Measurements from ENCODE around the gene LITAFD.
"Not testable (repeated sequence)": the region's sequence is repeated elsewhere in the genome, so short reads cannot be mapped to it uniquely, and the experiment has no call there.

Gene LITAFD

DNA sequence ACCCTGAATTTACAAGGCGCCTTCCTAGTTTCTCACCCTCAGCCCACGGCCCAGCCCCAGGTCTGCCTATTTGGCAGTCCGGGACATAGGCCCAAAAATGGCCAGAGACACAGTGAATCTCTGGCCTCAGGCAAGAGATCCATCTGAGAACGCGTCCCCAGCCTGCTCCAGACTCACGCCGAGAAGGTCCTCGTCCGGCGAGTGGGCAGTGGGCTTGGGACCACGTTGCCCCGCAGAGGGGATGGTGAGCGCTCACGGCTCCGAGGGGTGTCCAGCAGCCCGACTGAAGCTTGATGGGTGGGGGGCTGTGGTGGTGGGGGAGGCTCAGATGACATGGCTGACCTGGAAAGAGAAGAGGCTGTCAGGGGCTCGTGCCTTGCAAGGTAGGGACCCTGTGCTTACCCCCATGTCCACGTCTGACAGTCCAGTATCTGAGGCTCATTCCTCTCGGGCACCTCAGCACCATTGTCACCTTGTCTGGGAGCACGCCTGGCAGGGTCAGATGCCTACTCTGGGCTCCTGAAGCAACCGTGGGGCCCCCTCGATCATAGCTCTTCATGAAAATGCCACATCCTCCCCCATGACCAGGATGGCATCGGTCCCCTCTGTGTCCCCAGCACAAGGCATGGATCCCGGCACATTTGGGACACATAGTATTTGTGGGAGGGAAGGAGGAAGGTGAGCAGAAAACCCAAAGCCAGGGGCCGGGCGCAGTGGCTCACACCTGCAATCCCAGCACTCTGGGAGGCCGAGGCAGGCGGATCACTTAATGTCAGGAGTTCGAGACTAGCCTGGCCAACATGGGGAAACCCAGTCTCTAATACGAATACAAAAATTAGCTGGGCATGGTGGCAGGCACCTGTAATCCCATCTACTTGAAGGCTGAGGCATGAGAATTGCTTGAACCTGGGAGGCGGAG lies 22.9 kb upstream of the LITAFD start:
- DNase-seq = no peak

DNA sequence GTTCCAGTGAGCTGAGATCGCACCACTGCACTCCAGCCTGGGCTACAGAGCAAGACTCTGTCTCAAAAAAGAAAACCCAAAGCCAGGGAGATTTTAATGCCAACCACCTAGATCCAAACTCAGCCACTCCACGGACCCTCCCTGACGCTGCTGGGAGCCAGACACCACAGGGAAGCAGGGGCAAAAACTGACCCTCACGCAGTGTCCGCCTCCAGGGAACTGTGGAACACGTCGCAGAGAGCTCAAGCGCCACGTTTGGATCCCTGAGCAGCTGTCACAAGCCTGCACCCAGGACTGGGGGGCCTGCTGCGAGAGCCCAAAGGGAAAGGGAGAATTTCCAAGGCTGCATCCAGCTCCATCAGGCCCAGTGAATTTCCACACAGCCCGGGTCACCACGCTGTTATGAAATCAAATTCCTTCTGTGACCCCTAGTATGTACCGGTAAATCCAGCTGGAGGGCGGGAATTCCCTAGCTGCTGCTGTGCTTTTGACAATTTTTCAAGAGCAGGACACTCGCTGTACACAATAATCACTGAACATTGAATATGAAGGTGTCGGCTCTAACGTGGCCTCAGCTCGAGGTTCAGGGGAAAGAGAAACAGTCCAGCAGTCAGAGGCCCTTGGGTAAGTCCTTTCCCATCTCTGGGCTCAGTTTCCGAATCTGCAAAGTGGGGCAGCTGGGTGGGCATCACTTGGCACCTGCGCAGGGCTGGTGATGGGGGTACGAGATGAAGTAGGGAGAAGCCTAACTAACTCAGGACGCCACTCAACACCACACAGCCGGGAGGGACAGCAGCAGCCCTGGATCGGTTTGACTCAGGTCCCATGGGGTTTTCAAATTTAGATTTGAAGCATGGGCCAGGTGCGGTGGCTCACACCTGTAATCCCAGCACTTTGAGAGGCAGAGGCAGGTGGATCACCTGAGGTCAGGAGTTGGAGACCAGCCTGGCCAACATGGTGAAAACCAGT lies 22.0 kb upstream of the LITAFD start:
- DNase-seq = no peak

GRCh38 chr16:8861563-8862308 lies 20.4 kb upstream of the LITAFD start:
- no peak for DNase-seq

DNA sequence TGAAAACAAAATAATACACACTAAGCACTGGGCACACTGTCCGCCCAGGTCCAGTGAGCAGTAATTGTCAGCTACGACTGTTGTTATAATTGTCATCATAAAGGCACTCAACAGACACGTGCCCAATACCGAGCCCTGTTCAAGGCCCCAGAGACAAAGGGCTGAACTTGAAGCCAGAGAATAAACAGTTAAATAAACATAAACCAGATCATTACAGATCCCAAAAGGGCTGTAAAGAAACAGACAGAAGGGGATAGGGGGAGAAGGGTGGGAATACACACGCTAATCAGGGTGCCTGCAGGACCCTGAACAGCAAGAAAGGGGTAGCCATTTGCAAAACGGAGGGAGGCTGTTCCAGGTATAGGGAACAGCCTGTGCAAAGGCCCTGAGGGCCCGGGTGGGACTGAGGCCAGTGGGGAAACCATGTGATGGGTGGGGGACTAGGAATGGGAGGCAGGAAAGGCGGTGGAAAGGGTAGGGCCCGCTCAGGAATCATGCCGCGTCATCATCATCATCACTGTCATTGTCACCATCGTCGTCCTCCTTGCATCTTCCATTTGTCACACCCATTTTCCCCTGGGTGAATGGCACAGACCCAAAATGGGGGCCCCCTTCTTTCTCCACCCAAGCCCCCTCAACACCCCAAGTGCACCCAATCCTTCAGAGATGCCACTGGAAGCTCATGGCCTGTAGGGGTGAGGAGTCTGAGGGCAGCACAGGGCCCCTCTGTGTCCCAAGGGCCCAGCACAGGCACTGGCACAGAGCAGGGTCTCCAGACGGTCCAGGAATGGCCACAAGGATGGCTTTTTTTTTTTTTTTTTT lies 19.6 kb upstream of the LITAFD start:
- no peak for DNase-seq

GRCh38 chr16:8863594-8864424 lies 18.3 kb upstream of the LITAFD start:
- DNase-seq = no peak

DNA sequence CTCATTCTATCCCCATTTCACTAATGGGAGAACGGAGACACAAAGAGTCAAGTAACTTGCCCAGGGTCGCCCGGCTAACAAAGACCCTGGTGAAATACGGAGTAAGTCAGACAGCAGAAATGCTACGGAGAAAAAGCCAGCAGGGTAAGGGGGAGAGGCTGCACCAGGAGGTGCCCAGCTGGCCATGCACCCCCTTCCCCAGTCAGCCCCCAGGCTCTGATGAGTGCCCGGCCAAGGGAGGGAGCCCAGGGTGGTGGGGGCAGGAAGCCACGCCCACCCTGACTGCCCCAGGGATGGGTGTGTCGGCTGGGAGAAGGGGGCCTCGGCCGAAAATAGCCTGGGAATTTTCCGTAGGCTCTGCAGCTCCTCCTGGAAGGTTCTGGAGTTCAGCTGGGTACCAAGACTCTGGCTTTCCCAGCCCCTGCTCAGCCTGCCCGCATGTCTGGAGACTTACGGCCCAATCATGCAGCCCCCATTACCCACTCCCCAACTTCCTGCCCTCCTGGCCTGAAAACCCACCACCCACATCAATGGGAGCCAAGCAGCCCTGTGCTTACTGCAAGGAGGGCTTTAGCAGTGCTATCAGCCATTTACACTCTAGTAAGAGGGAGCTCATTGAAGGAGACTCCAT lies 17.6 kb upstream of the LITAFD start:
- DNase-seq = no peak

GRCh38 chr16:8865145-8865882 lies 16.8 kb upstream of the LITAFD start:
- no peak for DNase-seq

- no peak for DNase-seq
These were observed 15.8 kb upstream of the LITAFD start for GRCh38 chr16:8866118-8866883.

DNA sequence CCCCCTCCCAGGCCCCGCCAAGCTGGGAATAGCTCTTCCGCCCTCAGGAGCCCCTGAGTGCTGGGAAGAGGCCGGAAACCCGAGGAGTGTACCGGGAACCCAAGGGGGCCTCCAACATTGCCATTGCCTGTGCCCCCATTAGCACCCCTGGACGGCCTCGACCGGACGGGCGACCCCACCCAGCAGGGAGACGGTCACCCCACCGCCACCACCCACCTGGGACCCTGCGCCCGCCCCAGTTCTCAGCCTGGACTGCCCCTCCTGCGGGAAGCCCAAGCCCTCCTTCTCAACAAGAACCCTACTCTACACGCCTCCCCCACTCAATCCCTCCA lies 15.3 kb upstream of the LITAFD start:
- DNase-seq = no peak

GRCh38 chr16:8867216-8867931 lies 14.8 kb upstream of the LITAFD start:
- DNase-seq = no peak

DNA sequence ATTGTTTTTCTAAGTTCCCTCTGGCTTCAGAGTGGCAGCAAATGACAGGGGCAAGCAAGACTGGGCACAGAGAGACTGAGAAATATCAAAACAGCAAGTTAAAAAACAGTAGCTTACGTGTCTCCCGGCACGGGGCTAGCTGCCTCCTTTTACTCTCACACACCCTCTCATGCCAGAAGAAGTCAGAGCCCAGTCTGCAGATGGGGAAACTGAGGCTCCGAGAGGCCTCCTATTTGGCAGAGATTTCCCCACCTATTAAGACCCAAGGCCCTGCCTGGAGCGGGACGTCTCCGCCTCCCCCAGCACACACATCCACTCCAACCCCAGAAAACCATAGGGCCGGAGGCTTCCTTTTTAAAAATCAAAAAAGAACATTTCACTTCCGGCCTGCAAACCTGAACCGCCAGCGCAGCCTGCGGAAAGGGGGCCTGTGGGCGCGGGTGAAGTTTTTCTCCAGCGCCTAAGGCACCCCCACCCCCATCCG lies 14.2 kb upstream of the LITAFD start:
- DNase-seq = peak; percentile 67

DNA sequence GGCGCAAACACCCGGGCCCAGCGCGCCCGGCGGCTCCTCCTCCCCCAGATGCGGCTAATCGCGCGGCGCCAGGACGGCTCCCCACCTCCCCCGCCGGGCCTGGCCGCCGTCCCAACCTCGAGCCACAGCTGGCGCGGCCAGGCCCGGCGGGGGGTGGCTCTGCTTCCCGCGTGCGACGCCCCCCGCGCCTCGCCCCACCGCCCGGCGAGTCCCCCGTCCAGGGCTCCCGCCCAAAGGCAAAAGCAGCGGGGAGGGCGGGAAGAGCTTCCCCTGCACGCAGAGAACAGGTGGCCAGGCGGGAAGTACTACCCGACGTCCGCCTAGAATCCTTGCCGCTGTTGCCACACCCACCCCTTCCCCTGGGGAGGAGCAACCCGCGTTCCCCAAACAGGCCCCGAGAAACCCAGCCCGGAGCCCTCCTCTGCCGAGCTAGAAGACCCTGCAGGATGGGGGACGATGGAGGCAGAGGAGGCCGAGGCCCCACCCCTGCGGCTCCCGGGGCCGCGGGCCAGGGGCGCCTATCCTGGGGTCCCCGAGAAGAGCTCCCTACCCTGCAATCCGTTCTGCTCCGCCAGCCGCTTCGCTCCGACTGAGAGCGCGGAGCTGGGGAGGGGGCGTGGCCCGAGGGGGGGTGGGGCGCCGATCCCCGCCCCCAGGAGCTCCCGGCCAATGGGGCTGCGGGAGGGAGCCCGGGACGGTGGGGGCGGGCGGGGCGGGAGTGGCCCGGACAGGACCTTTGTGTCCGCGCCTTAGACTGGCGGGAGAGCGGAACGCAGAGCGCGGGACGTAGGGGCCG lies 13.5 kb upstream of the LITAFD start, which contains the start of gene CARHSP1:
TSS of gene CARHSP1 (minus strand) at position 591 of the 796 bp plus-strand sequence. CDS start 9,678 bp downstream, outside the sequence.
- DNase-seq = peak; percentile 84

GRCh38 chr16:8869212-8869987 lies 12.8 kb upstream of the LITAFD start:
- DNase-seq = no peak

DNA sequence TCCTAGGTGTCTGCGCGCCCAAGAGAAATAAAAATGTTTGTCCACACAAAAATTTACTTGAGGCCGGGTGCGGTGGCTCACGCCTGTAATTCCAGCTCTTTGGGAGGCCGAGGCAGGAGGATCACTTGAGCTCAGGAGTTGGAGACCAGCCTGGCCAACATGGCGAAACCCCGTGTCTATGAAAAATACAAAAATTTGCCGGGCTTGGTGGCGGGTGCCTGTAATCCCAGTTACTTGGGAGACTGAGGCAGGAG lies 12.2 kb upstream of the LITAFD start:
- not testable (repeated sequence) for DNase-seq

- DNase-seq = no peak
These were observed 10.1 kb upstream of the LITAFD start for GRCh38 chr16:8872071-8872470.

- no peak for DNase-seq
These were observed 8.9 kb upstream of the LITAFD start for GRCh38 chr16:8872967-8873865.

All from CD4-positive, alpha-beta T cell treated with Interleukin-17A for 1 hour (primary cell).